ENCODE data around the gene SYNE1.

- TF ChIP-seq CTCF (conservative IDR thresholded peaks at IDR 0.05; ENCODE audit: low read length) (no peak), EZH2phosphoT487 (IDR thresholded peaks at IDR 0.05; ENCODE audit: borderline replicate concordance, low read depth, low read length) (no peak)
These were observed 331.5 kb downstream of the SYNE1 start for GRCh38 chr6:152305672-152306071.

Data from OCI-LY7 (cell line).